Measurements from ENCODE around the gene NUFIP1. TPM values are rescaled to one million over a fixed set of nuclear protein-coding genes. Genes with fewer than 3 reads are reported as not detected.

NUFIP1 gene
- total RNA-seq, 1 experiment from 2014 or later, result 17.1 TPM

DNA sequence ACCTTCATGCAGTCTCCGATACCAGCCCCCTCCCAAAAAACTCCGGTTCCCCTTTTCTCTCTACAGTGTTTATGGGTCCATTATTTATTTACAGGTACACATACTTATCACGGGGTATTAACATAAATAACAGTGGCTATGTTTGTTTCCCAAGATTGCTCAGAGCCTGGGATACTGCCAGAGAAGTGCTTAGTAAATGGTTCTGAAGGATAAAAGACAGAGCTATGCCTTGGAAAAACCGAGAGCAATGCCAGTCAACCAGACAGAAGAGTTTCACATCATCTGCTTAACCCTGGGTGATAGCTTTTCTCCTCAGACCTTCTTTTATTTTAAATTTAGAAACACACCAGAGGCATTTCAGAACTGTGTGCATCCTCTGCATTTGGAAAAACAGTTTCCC is 61.3 kb downstream of the NUFIP1 start:
- H3K4me3 Mint-ChIP-seq, result no peak overlapping the region
- H2BK20ac ChIP-seq (ENCODE audit: low read depth, low read length, poor library complexity, severe bottlenecking), result no peak overlapping the region
- H4K8ac ChIP-seq (replicated peaks; ENCODE audit: insufficient read length, low read depth, low read length), result no peak overlapping the region
- peaks cover 15 to 22% of the 10 kb centered on the region in 2 experiments for H3K4me1 Mint-ChIP-seq
- no peak overlapping the region for H2AK5ac ChIP-seq (ENCODE audit: insufficient read length, low read length)
- no peaks in the 10 kb centered on the region for H3K36me3 Mint-ChIP-seq (ENCODE audit: insufficient read depth in 1 of 3, low read depth in 3 of 3)
- H2BK5ac ChIP-seq (ENCODE audit: insufficient read length, low read length), result no peak overlapping the region
- H4K5ac ChIP-seq (ENCODE audit: insufficient read length, low read depth, low read length), result no peak overlapping the region
- DNase-seq, result no peak
- no peak overlapping the region for H2AFZ ChIP-seq (ENCODE audit: low read length)
- peaks cover 6% of the 10 kb centered on the region; the same call in 1 of the 2 replicates for H3K4me1 ChIP-seq (ENCODE audit: insufficient read depth, low read length)
- H2BK15ac ChIP-seq (ENCODE audit: low read depth, low read length), result no peak overlapping the region
- no peak overlapping the region for H3K14ac ChIP-seq (ENCODE audit: insufficient read depth, low read length)
- no peak overlapping the region for H3K27ac ChIP-seq (ENCODE audit: insufficient read length, low read depth, low read length)
- H3K9me3 ChIP-seq (ENCODE audit: control insufficient read depth, low read depth, low read length), result no peaks in the 10 kb centered on the region
- H3K79me1 ChIP-seq (ENCODE audit: insufficient read depth, low read depth, low read length, poor library complexity, severe bottlenecking), result no peaks in the 10 kb centered on the region
- H2BK120ac ChIP-seq (ENCODE audit: low read depth, low read length, poor library complexity, severe bottlenecking), result no peak overlapping the region
- WGBS (ENCODE audit: extremely low coverage, insufficient read length, low lambda C conversion rate), result no CpG with 5 or more reads among the region's 4 CpGs
- H3K56ac ChIP-seq (ENCODE audit: insufficient read length, low read depth, low read length), result no peak overlapping the region
- H3K23me2 ChIP-seq (ENCODE audit: insufficient read length, low read depth, low read length, poor library complexity, severe bottlenecking), result no peaks in the 10 kb centered on the region
- H3K4ac ChIP-seq (ENCODE audit: low read depth, low read length), result no peak overlapping the region
- no peaks in the 10 kb centered on the region for H3K27me3 Mint-ChIP-seq (ENCODE audit: low read depth)
- H3K27ac Mint-ChIP-seq, result no peak overlapping the region
- TF ChIP-seq, protein P1, sequence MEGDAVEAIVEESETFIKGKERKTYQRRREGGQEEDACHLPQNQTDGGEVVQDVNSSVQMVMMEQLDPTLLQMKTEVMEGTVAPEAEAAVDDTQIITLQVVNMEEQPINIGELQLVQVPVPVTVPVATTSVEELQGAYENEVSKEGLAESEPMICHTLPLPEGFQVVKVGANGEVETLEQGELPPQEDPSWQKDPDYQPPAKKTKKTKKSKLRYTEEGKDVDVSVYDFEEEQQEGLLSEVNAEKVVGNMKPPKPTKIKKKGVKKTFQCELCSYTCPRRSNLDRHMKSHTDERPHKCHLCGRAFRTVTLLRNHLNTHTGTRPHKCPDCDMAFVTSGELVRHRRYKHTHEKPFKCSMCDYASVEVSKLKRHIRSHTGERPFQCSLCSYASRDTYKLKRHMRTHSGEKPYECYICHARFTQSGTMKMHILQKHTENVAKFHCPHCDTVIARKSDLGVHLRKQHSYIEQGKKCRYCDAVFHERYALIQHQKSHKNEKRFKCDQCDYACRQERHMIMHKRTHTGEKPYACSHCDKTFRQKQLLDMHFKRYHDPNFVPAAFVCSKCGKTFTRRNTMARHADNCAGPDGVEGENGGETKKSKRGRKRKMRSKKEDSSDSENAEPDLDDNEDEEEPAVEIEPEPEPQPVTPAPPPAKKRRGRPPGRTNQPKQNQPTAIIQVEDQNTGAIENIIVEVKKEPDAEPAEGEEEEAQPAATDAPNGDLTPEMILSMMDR (conservative IDR thresholded peaks at IDR 0.05), result no peak
- no peak overlapping the region for H3K4me2 ChIP-seq (ENCODE audit: insufficient read depth, insufficient read length, low read length)
- H3K9me3 Mint-ChIP-seq, result no peaks in the 10 kb centered on the region
- no peaks in the 10 kb centered on the region for H3K27me3 ChIP-seq (ENCODE audit: insufficient read depth, low read length)
- no peak overlapping the region for H3K23ac ChIP-seq (ENCODE audit: insufficient read length, low read depth, low read length)
- no peak overlapping the region for H3K9ac ChIP-seq (ENCODE audit: extremely low read depth, insufficient read length, low read length)
- H4K20me1 ChIP-seq (ENCODE audit: control insufficient read depth, insufficient read depth, insufficient read length), result no peaks in the 10 kb centered on the region
- no peak overlapping the region for H2BK12ac ChIP-seq (ENCODE audit: insufficient read length, low read depth, low read length)
- H3K18ac ChIP-seq (ENCODE audit: insufficient read length, low read depth, low read length), result no peak overlapping the region
- H4K91ac ChIP-seq (ENCODE audit: insufficient read length, low read depth, low read length), result no peak overlapping the region
- no peak overlapping the region for H3T11ph ChIP-seq (ENCODE audit: low read length)
- H3K79me2 ChIP-seq (ENCODE audit: insufficient read depth, low read length), result no peaks in the 10 kb centered on the region
